Panc1 (cell line): Measurements from ENCODE around the gene KRT23. TPM values are rescaled to one million over a fixed set of nuclear protein-coding genes. Genes with fewer than 3 reads are reported as not detected.

Source experiments
- ATAC-seq: fragments of 200-7000 bp; cut with Tn5 transposase; 2 replicates; pipeline ENCODE4 v1.9.1; 2020; ENCODE audit warnings: mild to moderate bottlenecking, moderate library complexity
- BruUV-seq: library from RNA; stranded (reverse); fragments of 400-500 nt; replicated peaks from 2 replicates; lab custom pipeline; 2021; lab: Mats Ljungman, UMichigan
- CTCF ChIA-PET: fragments of 300-600 bp; sonication (Branson Sonifier 250); formaldehyde crosslinking; loops from one replicate; lab custom pipeline; 2022; ENCODE audit warnings: antibody characterized with exemption; lab: Charles Lee
- POLR2A ChIA-PET: fragments of 300-600 bp; sonication (Branson Sonifier 250); formaldehyde crosslinking; loops from one replicate; lab custom pipeline; 2022; ENCODE audit warnings: antibody characterized with exemption; lab: Charles Lee
- DNase-seq: peaks from one replicate; pipeline ENCODE4 v3.0.0-alpha.2; 2010; ENCODE audit warnings: low read depth, low spot score
- H3K27ac ChIP-seq: 2 replicates; pipeline ENCODE4 v1.5.1; 2011; ENCODE audit warnings: mild to moderate bottlenecking, low read length, inconsistent platforms
- H3K27me3 ChIP-seq: fragments of 200-500 bp; sonication (Bioruptor generic); 2 replicates; pipeline ENCODE4 v1.6.0; 2014; ENCODE audit warnings: low read length, inconsistent platforms; ENCODE audit not compliant: control insufficient read depth, insufficient read depth
- H3K36me3 ChIP-seq: fragments of 200-500 bp; sonication (Bioruptor generic); 2 replicates; pipeline ENCODE4 v1.5.1; 2014; ENCODE audit warnings: inconsistent platforms, mild to moderate bottlenecking, low read length, moderate library complexity; ENCODE audit not compliant: control insufficient read depth, insufficient read depth
- H3K4me1 ChIP-seq: 2 replicates; pipeline ENCODE4 v1.5.1; 2011; ENCODE audit warnings: inconsistent platforms, mild to moderate bottlenecking, low read length, moderate library complexity; ENCODE audit not compliant: control insufficient read depth, insufficient read depth
- H3K4me3 ChIP-seq, 2 experiments: 2 replicates each; pipeline ENCODE4 v1.5.1; 2011 to 2012; ENCODE audit warnings: low read depth in 2 of 2, low read length in 2 of 2, mild to moderate bottlenecking in 2 of 2, inconsistent platforms in 1 of 2, moderate library complexity in 1 of 2
- H3K9me3 ChIP-seq: fragments of 200-500 bp; sonication (Bioruptor generic); 2 replicates; pipeline ENCODE4 v1.5.1; 2014; ENCODE audit warnings: low read depth, mild to moderate bottlenecking, inconsistent platforms, low read length, moderate library complexity; ENCODE audit not compliant: control insufficient read depth, insufficient read depth
- POLR2AphosphoS5 ChIP-seq: IDR thresholded peaks from 2 replicates; pipeline ENCODE4 v1.6.1; 2012; ENCODE audit warnings: mild to moderate bottlenecking, low read depth, low read length, moderate library complexity
- REST ChIP-seq, 2 experiments: IDR thresholded peaks; 2 replicates each; pipeline ENCODE4 v1.6.1; 2011 to 2012; ENCODE audit warnings: low read depth in 2 of 2, control low read depth in 1 of 2, low read length in 1 of 2, mild to moderate bottlenecking in 1 of 2, moderate library complexity in 1 of 2; ENCODE audit not compliant: insufficient read depth in 1 of 2
- SIN3A ChIP-seq: IDR thresholded peaks from 2 replicates; pipeline ENCODE4 v1.6.1; 2012; ENCODE audit warnings: low read depth, mild to moderate bottlenecking, low read length, moderate library complexity, borderline replicate concordance; ENCODE audit not compliant: insufficient read depth
- TCF7L2 ChIP-seq: IDR thresholded peaks from 2 replicates; pipeline ENCODE4 v1.6.1; 2011; ENCODE audit warnings: mild to moderate bottlenecking, low read depth, low read length, inconsistent platforms
- in situ Hi-C: cut with HindIII; loops from 2 replicates; pipeline ENCODE4 v1.10.0; 2016; ENCODE audit warnings: low sequenced_read_pairs, low pct_unique_long_range_greater_than_20kb
- intact Hi-C: fragments of 100-400 bp; cut with micrococcal nuclease; formaldehyde crosslinking; loops from one replicate; pipeline ENCODE4 v1.10.0; 2022; ENCODE audit not compliant: unreplicated experiment
- total RNA-seq: library from RNA; stranded (reverse); gene quantifications from one replicate; pipeline ENCODE4 v1.2.1, GENCODE V29; 2021; ENCODE audit not compliant: unreplicated experiment
- TF ChIP-seq, protein P1 (sequence below): fragments of 450-650 bp; IDR thresholded peaks from 2 replicates; pipeline ENCODE4 v1.5.1; 2017; ENCODE audit warnings: mild to moderate bottlenecking

KRT23 gene
- total RNA-seq, 1 experiment from 2014 or later: not detected

- ATAC-seq (no peak), DNase-seq (no peak)
- intact Hi-C loops: no loop called here
- Histone ChIP-seq H3K27me3 (peaks cover 18% of the 10 kb centered on the region), H3K36me3 (no peaks in the 10 kb centered on the region), H3K4me1 (no peaks in the 10 kb centered on the region), H3K9me3 (no peaks in the 10 kb centered on the region), H3K4me3 (no peak overlapping the region), H3K27ac (no peak overlapping the region)
- no TSS peak for BruUV-seq
- TF ChIP-seq REST (IDR thresholded peaks at IDR 0.05; ENCODE audit: insufficient read depth in 1 of 2, low read depth in 2 of 2, low read length in 1 of 2) (no peak), SIN3A (no peak), TCF7L2 (no peak), POLR2AphosphoS5 (no peak)
- TF ChIP-seq, protein P1, sequence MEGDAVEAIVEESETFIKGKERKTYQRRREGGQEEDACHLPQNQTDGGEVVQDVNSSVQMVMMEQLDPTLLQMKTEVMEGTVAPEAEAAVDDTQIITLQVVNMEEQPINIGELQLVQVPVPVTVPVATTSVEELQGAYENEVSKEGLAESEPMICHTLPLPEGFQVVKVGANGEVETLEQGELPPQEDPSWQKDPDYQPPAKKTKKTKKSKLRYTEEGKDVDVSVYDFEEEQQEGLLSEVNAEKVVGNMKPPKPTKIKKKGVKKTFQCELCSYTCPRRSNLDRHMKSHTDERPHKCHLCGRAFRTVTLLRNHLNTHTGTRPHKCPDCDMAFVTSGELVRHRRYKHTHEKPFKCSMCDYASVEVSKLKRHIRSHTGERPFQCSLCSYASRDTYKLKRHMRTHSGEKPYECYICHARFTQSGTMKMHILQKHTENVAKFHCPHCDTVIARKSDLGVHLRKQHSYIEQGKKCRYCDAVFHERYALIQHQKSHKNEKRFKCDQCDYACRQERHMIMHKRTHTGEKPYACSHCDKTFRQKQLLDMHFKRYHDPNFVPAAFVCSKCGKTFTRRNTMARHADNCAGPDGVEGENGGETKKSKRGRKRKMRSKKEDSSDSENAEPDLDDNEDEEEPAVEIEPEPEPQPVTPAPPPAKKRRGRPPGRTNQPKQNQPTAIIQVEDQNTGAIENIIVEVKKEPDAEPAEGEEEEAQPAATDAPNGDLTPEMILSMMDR: no peak
- ChIA-PET CTCF (no interaction called here), POLR2A (no interaction called here)
- in situ Hi-C loops: no loop called here
These were observed 470 bp downstream of the KRT23 start for GRCh38 chr17:40936976-40937375.

DNA sequence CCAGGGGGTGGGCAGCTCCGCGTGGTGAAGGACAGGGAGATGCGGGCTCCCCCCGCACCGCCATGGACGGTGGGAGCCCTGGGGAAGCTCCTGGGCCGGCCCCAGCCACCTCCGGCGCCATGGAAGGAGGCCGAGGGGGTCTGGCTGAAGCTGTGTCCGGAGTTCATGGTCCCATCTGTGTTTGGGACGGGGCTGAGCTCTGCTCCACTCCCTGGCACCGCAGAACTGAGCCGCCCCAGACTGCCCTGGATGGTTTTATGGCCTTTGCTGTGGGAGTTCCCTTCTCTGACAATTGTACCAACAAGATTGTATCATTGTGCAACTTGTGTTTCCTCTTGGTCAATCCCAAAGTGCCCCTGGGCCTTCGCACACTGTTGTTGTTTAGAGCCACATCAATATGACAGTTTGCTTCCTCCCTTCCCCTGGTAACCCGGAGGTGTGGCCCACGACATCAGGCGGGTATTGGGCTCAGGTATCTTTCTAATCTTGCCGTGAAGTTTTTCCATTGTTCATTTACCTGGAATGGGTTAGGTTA is 942 bp downstream of the KRT23 start:
- Histone ChIP-seq H3K27ac (no peak overlapping the region), H3K27me3 (peaks cover 18% of the 10 kb centered on the region)
- no TSS peak for BruUV-seq

More for the DNA sequence above, 942 bp downstream of the KRT23 start:
- ChIA-PET POLR2A (no interaction called here), CTCF (no interaction called here)
- in situ Hi-C loops (no loop called here), intact Hi-C loops (no loop called here)
- no peaks in the 10 kb centered on the region for H3K4me1 ChIP-seq
- H3K9me3 ChIP-seq: no peaks in the 10 kb centered on the region
- H3K4me3 ChIP-seq: no peak overlapping the region
- TF ChIP-seq REST (IDR thresholded peaks at IDR 0.05; ENCODE audit: insufficient read depth in 1 of 2, low read depth in 2 of 2, low read length in 1 of 2): no peak
- TF ChIP-seq SIN3A: no peak
- TF ChIP-seq, protein P1: no peak
- TF ChIP-seq TCF7L2: no peak
- no peak for TF ChIP-seq POLR2AphosphoS5
- ATAC-seq (no peak), DNase-seq (no peak)
- no peaks in the 10 kb centered on the region for H3K36me3 ChIP-seq
